ENCODE measurements around the gene NEUROD2. TPM values are rescaled to one million over a fixed set of nuclear protein-coding genes. Genes with fewer than 3 reads are reported as not detected.

NEUROD2 gene
- total and polyA plus RNA-seq, 2 of the 8 experiments (the other 6 are each of a cell fraction or from before 2014, with no cell fraction given), result not detected

GRCh38 chr17:39639566-39640458 is 32.1 kb upstream of the NEUROD2 start:
- H3K4me1 ChIP-seq (replicated peaks in 1 of 4; ENCODE audit: control insufficient read depth in 3 of 4, insufficient read depth in 4 of 4, low read length in 3 of 4), result peaks cover 18 to 30% (median 20%) of the 10 kb centered on the region in 4 experiments
- DNase-seq (ENCODE audit: low read depth in 1 of 2, low spot score in 2 of 2), result no peak
- no peak overlapping the region for H3K23ac ChIP-seq (ENCODE audit: insufficient read length)
- no peak overlapping the region for H4K5ac ChIP-seq (ENCODE audit: insufficient read length, low read depth, low read length)
- H3K27ac ChIP-seq (ENCODE audit: low read depth, low read length), result no peak overlapping the region
- ChIA-PET CTCF (ENCODE audit: partially characterized antibody) (interaction anchor here (1.0 to 49.2 kb wide), 11 partner anchors 8 to 141 kb away, joined by 3 to 1885 read pairs (median 9); partner anchors contain the start of genes ERBB2, MIEN1, PGAP3 and PNMT), POLR2A (ENCODE audit: partially characterized antibody) (interaction anchor here (0.6 to 5.5 kb wide), 8 partner anchors 9 to 115 kb away, joined by 3 to 28 read pairs (median 3); partner anchors contain the start of gene ERBB2)
- peak overlapping the region in 1 of 4 experiments; percentile 44; a peak in 2 of 7 replicates for H3K9ac ChIP-seq (replicated peaks in 1 of 4; ENCODE audit: extremely low read depth in 1 of 4, low read depth in 3 of 4, low read length in 3 of 4)
- H3K79me1 ChIP-seq (ENCODE audit: low read depth, low read length), result peaks cover 40% of the 10 kb centered on the region
- H3K4me2 ChIP-seq (ENCODE audit: insufficient read depth in 1 of 2, low read depth in 2 of 2, low read length in 2 of 2), result peak overlapping the region; percentile 17 to 31; a peak in 2 of 4 replicates
- H2BK5ac ChIP-seq (ENCODE audit: low read depth, low read length), result 0 out of 2 replicates have a peak overlapping the region, but pooled peaks have one; percentile 44
- H2AFZ ChIP-seq (ENCODE audit: low read length), result no peak overlapping the region
- no peaks in the 10 kb centered on the region for H3K9me3 ChIP-seq (ENCODE audit: insufficient read depth in 2 of 2, low read depth in 1 of 2, low read length in 1 of 2)
- H4K20me1 ChIP-seq (replicated peaks in 1 of 2; ENCODE audit: control insufficient read depth in 1 of 2, insufficient read depth in 2 of 2, low read length in 2 of 2), result peaks cover 3 to 27% of the 10 kb centered on the region in 2 experiments
- no peak overlapping the region; the same call in 1 of the 2 replicates for H3K18ac ChIP-seq (ENCODE audit: extremely low read depth, low read length)
- H2AK5ac ChIP-seq (ENCODE audit: low read depth, low read length), result 0 out of 2 replicates have a peak overlapping the region, but pooled peaks have one; percentile 13
- no peak overlapping the region for H2BK120ac ChIP-seq (replicated peaks; ENCODE audit: low read depth, low read length)
- 0 out of 7 replicates have a peak, but pooled peaks cover 0 to 3% (median 0%) of the 10 kb centered on the region in 4 experiments for H3K27me3 ChIP-seq (replicated peaks in 1 of 4; ENCODE audit: control insufficient read depth in 3 of 4, extremely low read depth in 1 of 4, insufficient read depth in 3 of 4, low read length in 3 of 4)
- H4K8ac ChIP-seq (ENCODE audit: extremely low read depth, insufficient read depth, low read length), result no peak overlapping the region
- TF ChIP-seq SIN3A (conservative IDR thresholded peaks at IDR 0.05 in 1 of 2, IDR thresholded peaks at IDR 0.05 in 1 of 2; ENCODE audit: low read depth in 1 of 2, low read length in 2 of 2), result 0 out of 4 replicates have a peak, but pooled peaks of 1 of the 2 experiments have one; percentile 17
- no peak for TF ChIP-seq BRCA1 (IDR thresholded peaks at IDR 0.05; ENCODE audit: low read depth, low read length)
- peak; percentile 74; the same call in 1 of the 2 replicates for TF ChIP-seq KDM1A (IDR thresholded peaks at IDR 0.05; ENCODE audit: borderline replicate concordance, low read length)
- no peak overlapping the region for H3K4ac ChIP-seq (replicated peaks; ENCODE audit: insufficient read length, low read depth, low read length)
- no peak overlapping the region for H3K4me3 ChIP-seq (ENCODE audit: extremely low read depth in 1 of 4, insufficient read depth in 2 of 4, low read depth in 3 of 4, low read length in 4 of 4)
- 0 out of 2 replicates have a peak overlapping the region, but pooled peaks have one; percentile 32 for H2BK20ac ChIP-seq (ENCODE audit: low read length)
- peak overlapping the region; percentile 60 for H2BK12ac ChIP-seq (ENCODE audit: low read depth, low read length)
- H3K36me3 ChIP-seq (ENCODE audit: control insufficient read depth in 2 of 4, insufficient read depth in 4 of 4, low read length in 3 of 4), result no peaks in the 10 kb centered on the region
- H3K56ac ChIP-seq (replicated peaks; ENCODE audit: insufficient read length, low read depth, low read length), result no peak overlapping the region
- no peak overlapping the region for H4K91ac ChIP-seq (replicated peaks; ENCODE audit: insufficient read length, low read length)
- WGBS, 2 experiments (ENCODE audit: extremely low coverage in 1 of 2, insufficient coverage in 1 of 2, insufficient read length in 1 of 2, insufficient replicate concordance in 2 of 2, low coverage in 1 of 2, low lambda C conversion rate in 2 of 2, missing lambda C conversion rate in 1 of 2), result 87% methylated on average over 11 of the region's 11 CpGs; no CpG with 5 or more reads in 1 of the 2 experiments
- peaks cover 8% of the 10 kb centered on the region; the same call in 1 of the 2 replicates for H3K23me2 ChIP-seq (ENCODE audit: low read depth, low read length)
- no peak overlapping the region for H3K14ac ChIP-seq (ENCODE audit: insufficient read length)
- H2BK15ac ChIP-seq (ENCODE audit: low read length), result no peak overlapping the region
- H3K79me2 ChIP-seq (ENCODE audit: control insufficient read depth in 1 of 2, insufficient read depth in 2 of 2, low read length in 2 of 2), result peaks cover 8 to 68% of the 10 kb centered on the region in 2 experiments
- FAIRE-seq, result no peak
